ACC112 (cell line): ENCODE data around the gene AKAP12.

Source experiments
- H2AFZ ChIP-seq: fragments of 200-600 bp; sonication (generic); one replicate; pipeline ENCODE4 v1.6.0; 2017; ENCODE audit warnings: antibody characterized with exemption, low read length; ENCODE audit not compliant: unreplicated experiment
- H3K27ac ChIP-seq: fragments of 200-600 bp; sonication (generic); 2 replicates; pipeline ENCODE4 v1.5.1; 2014; ENCODE audit warnings: low read depth, mild to moderate bottlenecking, antibody characterized with exemption, low read length, moderate library complexity
- H3K27me3 ChIP-seq: fragments of 200-600 bp; sonication (generic); 2 replicates; pipeline ENCODE4 v1.6.1; 2014; ENCODE audit warnings: mild to moderate bottlenecking, antibody characterized with exemption, low read length, moderate library complexity, mixed read lengths; ENCODE audit not compliant: insufficient read depth
- H3K36me3 ChIP-seq: fragments of 200-600 bp; sonication (generic); 2 replicates; pipeline ENCODE4 v1.6.1; 2016; ENCODE audit warnings: mild to moderate bottlenecking, antibody characterized with exemption, low read length, moderate library complexity, mixed read lengths; ENCODE audit not compliant: insufficient read depth
- H3K4me1 ChIP-seq: fragments of 200-600 bp; sonication (generic); one replicate; pipeline ENCODE4 v1.6.1; 2016; ENCODE audit warnings: low read length, mixed read lengths; ENCODE audit not compliant: insufficient read depth, unreplicated experiment, control insufficient read depth
- H3K4me3 ChIP-seq: fragments of 200-600 bp; sonication (generic); 2 replicates; pipeline ENCODE4 v1.5.1; 2014; ENCODE audit warnings: mild to moderate bottlenecking, low read depth, low read length
- H3K79me2 ChIP-seq: fragments of 200-600 bp; sonication (generic); one replicate; pipeline ENCODE4 v1.6.0; 2016; ENCODE audit warnings: low read length; ENCODE audit not compliant: control insufficient read depth, unreplicated experiment, insufficient read depth

Gene AKAP12

DNA sequence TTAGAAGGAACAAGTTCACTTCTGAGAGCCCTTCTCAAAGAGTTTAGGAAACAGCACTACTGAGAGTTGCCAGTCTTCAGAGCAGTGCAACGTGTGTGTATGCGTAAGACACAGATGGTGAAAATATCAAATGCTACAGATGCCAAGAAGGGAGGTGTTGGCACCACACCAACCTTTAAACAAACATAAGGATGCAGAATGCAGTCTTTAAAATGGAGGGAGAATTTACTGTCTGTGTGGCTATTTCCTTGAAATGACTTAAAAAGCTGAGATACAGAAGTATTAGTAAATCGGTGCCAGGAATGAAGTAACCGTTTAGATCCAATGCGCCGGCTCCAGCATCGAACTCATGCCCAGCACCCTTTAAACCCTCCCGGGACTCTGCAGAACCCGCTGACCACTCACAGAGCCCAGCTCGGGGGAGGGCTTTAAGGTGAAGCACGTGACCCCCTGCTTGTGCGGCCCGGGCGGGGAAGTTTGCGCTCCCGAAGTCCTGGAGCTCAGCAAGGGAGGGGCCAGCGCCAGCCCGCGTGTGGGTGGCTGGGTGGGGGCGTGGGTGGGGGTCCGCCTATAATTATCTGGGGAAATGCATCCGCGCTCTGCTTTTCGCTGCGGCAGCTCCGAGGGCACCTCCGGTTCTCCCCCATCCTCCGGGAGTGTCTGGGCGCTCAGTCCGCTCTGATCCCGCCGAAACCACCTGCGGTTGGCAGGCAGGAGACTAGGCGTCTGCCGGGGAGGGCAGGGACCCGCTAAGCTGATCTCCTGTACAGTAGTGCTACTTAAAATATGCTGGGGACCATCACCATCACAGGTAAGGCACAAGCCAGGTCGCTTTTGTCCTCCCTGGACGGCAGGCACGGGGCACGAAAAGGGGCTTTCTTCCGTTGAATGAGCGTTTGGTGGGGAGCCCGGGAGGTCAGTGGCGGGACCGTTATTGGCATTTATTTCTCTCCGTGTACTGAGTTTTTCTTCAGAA, 85.6 kb downstream of the AKAP12 start:
- Histone ChIP-seq H3K4me1 (peaks cover 42% of the 10 kb centered on the region), H2AFZ (peak overlapping the region; percentile 47), H3K36me3 (peaks cover 3% of the 10 kb centered on the region; the same call in 1 of the 2 replicates), H3K4me3 (peak overlapping the region; percentile 93), H3K27ac (peak overlapping the region; percentile 92), H3K79me2 (peaks cover 75% of the 10 kb centered on the region), H3K27me3 (no peaks in the 10 kb centered on the region)

DNA sequence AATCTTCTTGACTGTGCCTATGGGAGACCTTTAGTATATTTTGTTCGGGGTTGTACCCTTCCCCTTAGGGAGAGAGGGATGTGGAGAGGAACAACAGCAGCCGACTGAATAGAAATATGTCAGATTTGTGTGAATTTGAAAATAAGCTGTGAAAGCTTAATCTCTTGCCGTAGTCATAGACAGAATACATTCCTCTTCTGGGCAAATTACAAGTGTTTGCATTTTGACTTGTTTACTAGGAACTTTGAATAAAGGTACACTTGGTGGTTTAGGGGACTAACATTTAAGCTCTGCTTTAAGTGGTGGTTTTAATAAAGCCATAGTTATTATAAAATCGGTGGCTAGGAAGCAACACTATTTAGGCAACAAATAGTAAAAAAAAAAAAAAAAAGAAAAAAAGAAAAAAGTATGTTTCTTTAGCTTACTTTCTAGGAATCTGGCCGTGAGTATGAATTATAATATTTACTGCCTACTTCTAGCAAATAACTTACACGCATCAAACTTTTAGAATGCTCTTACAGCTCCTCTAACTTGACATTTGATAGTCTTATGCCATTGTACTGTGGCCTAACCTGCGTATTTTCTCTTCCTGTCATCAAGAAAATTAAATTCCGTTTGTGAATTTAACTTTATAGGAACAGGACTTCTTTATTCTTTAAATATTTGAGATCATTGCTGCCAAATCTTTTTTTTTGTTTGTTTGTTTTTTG, 86.5 kb downstream of the AKAP12 start:
- no peak overlapping the region for H2AFZ ChIP-seq
- H3K79me2 ChIP-seq, result peaks cover 77% of the 10 kb centered on the region
- no peaks in the 10 kb centered on the region for H3K36me3 ChIP-seq
- H3K4me1 ChIP-seq, result peaks cover 42% of the 10 kb centered on the region
- peak overlapping the region; percentile 92 for H3K27ac ChIP-seq
- peak overlapping the region; percentile 93 for H3K4me3 ChIP-seq
- H3K27me3 ChIP-seq, result no peaks in the 10 kb centered on the region

DNA sequence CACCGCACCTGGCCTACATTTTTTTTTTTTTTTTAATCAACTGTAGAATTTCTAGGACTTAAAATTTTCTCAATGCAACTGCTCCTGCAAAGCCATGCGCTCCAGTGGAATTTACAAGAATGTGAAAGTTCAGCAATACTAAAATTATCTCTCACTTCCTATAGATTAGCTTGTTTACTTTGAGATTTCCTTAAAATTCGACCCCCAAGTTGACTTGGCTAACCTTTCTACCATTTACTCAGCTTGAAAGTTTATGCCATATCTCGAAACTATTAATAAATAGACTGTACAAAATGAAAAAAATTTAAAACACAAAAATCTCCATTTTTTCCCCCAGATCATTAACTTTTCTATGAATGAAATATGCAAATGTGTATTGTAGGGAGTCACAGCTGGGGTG, 87.3 kb downstream of the AKAP12 start:
- H3K4me3 ChIP-seq, result peak overlapping the region; percentile 93
- H3K27ac ChIP-seq, result peak overlapping the region; percentile 92
- H2AFZ ChIP-seq, result no peak overlapping the region
- H3K4me1 ChIP-seq, result peaks cover 42% of the 10 kb centered on the region
- H3K36me3 ChIP-seq, result no peaks in the 10 kb centered on the region
- H3K79me2 ChIP-seq, result peaks cover 75% of the 10 kb centered on the region
- no peaks in the 10 kb centered on the region for H3K27me3 ChIP-seq

DNA sequence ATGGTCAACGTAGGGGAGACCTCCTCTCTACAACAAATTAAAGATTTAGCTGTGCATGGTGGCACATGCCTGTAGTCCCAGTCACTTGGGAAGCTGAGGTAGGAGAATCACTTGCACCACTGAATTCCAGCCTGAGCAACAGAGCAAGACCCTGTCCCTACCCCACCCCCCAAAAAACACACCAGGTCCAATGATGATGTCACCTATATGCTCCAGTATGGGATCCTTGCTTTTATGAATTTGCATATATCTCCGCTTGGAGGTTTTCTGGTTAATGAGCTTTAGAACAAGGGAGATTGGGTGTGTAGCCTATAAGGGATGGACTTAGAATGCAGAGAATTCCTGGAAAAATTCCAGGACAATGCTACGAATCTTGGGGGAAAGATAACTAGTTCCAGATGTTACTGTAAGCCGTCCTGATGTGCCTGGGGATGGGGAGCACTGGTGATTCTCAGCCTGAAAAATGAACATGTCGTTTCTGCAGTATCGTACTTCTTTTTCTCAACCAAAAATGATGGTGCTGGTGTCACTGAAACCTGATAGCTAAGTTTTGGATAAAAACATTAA, 90.4 kb downstream of the AKAP12 start:
- H2AFZ ChIP-seq, result no peak overlapping the region
- peak overlapping the region; percentile 39; the same call in 1 of the 2 replicates for H3K27ac ChIP-seq
- H3K4me3 ChIP-seq, result peak overlapping the region; percentile 27; the same call in 1 of the 2 replicates
- no peaks in the 10 kb centered on the region for H3K27me3 ChIP-seq
- peaks cover 81% of the 10 kb centered on the region for H3K79me2 ChIP-seq
- H3K4me1 ChIP-seq, result peaks cover 26% of the 10 kb centered on the region
- peaks cover 4% of the 10 kb centered on the region for H3K36me3 ChIP-seq

DNA sequence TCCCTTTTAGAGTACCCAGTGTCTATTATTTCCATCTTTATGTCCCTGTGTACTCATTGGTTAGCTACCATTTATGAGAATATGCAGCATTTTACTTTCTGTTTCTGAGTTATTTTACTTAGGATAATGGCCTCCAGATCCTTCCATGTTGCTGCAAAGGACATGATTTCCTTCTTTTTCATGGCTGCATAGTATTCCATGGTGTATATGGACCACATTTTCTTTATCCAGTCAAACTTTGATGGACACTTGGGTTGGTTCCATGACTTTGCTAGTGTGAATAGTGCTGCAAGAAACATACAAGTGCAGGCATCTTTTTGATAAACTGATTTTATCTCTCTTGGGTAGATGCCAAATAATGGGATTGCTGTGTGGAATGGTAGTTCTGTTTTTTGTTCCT, 96.2 kb downstream of the AKAP12 start:
- no peak overlapping the region for H3K27ac ChIP-seq
- no peaks in the 10 kb centered on the region for H3K4me1 ChIP-seq
- H3K27me3 ChIP-seq, result no peaks in the 10 kb centered on the region
- no peak overlapping the region for H3K4me3 ChIP-seq
- H3K36me3 ChIP-seq, result peaks cover 30% of the 10 kb centered on the region
- H3K79me2 ChIP-seq, result peaks cover 80% of the 10 kb centered on the region
- no peak overlapping the region for H2AFZ ChIP-seq

DNA sequence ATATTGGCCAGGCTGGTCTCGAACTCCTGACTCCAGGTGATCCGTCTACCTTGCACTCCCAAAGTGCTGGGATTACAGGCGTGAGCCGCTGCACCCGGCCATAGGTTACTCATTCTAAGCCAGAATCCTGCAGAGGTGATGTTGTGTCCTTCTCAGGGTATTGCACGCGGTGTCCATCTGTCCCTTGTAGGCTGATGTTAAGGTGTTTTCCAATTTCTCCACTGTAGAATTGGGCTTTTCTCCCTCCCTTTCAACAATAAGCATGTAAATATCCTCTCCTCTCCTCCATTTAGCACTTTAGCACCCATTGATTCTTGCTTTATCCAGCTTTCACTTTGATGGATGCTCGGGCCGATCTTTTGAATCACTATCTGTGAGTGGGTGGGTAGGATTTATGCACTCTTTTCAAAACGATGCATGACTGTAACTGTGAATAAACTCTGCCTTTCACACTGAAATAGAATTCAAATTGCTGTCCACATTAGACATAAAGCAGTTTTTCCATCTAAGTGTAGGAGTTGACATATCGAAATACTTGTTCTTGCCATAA, 99.0 kb downstream of the AKAP12 start:
- no peak overlapping the region for H3K27ac ChIP-seq
- peaks cover 35% of the 10 kb centered on the region for H3K36me3 ChIP-seq
- no peak overlapping the region for H3K4me3 ChIP-seq
- H2AFZ ChIP-seq, result no peak overlapping the region
- H3K79me2 ChIP-seq, result peaks cover 87% of the 10 kb centered on the region
- no peaks in the 10 kb centered on the region for H3K27me3 ChIP-seq
- H3K4me1 ChIP-seq, result no peaks in the 10 kb centered on the region

DNA sequence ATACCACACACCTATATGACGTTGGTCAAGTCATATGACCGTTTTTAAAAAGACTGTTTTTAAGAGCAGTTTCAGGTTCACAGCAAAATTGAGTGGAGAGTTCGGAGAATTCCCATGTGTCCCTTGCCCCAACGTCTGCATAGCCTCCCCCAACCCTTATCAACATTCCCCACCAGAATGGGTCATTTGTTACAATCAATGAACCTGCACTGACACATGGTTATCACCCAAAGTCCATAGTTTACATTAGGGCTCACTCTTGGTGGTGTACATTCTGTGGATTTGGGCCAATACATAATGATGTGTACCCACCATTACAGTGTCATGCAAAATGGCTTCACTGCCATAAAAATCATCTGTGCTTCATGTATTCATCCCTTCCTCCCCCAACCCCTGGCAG, 99.6 kb downstream of the AKAP12 start:
- peaks cover 35% of the 10 kb centered on the region for H3K36me3 ChIP-seq
- H3K4me1 ChIP-seq, result no peaks in the 10 kb centered on the region
- no peak overlapping the region for H3K4me3 ChIP-seq
- no peak overlapping the region for H3K27ac ChIP-seq
- H2AFZ ChIP-seq, result no peak overlapping the region
- peaks cover 89% of the 10 kb centered on the region for H3K79me2 ChIP-seq
- no peaks in the 10 kb centered on the region for H3K27me3 ChIP-seq

DNA sequence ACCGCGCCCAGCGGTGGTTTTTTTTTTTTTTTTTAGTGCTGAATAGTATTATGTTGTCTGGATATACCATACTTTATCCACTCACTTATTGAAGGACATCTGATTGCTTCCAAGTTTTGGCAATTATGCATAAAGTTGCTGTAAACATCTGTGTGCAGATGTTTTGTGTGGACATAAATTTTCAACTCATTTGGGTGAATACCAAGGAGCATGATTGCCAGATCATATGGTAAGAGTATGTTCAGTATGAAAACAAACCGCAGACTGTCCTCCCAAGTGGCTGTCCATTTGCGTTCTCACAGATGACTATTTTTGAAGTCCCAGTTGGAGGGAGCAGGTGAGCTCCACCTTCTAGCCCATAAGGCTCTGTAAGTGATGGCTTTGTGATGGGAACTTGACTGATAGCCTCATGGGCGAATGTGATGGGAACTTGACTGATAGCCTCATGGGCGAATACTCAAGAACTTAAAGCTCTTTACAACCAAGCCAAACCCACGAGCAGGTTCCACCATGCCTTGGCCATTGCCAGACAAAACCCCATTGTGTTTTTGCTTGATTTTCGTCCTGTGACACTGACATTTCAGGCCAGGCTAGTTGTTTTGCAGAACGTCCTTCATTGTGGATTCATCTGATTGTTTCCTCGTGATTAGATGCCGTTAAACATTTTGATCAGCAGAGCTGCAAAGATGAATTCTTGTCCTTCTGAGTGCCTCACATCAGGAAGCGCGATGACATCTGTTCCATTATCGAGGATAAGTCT, 100.6 kb downstream of the AKAP12 start:
- Histone ChIP-seq H3K4me3 (no peak overlapping the region), H3K27ac (no peak overlapping the region), H3K79me2 (peaks cover 91% of the 10 kb centered on the region), H3K36me3 (peaks cover 35% of the 10 kb centered on the region), H2AFZ (no peak overlapping the region), H3K4me1 (no peaks in the 10 kb centered on the region), H3K27me3 (no peaks in the 10 kb centered on the region)

DNA sequence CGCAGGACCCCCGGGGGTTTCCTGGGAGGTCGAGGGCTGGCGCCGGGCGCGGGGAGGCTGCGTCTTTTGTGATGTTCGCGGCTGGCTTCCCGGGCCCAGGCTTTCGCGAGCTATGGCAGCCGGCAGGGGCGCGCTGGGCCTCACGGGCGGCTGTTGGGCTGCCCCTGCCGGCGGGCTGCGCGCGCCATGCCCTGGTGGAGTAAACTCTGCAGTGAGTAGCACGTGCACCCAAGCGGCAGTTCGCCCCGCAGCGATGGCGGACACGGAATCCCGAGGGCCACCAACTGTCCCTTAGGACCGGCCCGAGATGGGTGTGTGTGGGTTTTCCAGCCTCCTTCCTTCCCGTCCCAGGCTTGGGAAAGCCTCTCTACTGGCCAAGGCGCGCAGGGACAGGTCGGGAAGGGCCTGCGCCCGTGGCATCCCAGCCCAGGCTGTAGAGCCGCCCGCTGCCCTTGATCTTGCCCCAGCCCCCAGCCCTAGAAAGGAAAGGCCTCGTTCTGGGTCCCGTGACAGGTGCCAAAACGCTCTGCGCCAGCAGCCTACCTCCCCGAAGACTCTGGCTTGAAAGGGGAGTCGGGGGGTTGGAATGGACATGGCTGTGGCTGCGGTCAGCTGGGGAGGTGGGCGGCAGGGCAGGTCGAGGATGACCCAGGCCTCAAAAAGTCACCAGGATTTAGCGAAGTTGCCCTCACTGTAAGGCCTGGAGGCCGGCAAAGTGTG, 101.9 kb downstream of the AKAP12 start:
- Histone ChIP-seq H3K27ac (no peak overlapping the region), H3K36me3 (peaks cover 34% of the 10 kb centered on the region), H3K27me3 (no peaks in the 10 kb centered on the region), H3K4me1 (no peaks in the 10 kb centered on the region), H3K79me2 (peaks cover 92% of the 10 kb centered on the region), H3K4me3 (no peak overlapping the region), H2AFZ (no peak overlapping the region)
